ENCODE data around the gene GLA.

The GLA gene

DNA sequence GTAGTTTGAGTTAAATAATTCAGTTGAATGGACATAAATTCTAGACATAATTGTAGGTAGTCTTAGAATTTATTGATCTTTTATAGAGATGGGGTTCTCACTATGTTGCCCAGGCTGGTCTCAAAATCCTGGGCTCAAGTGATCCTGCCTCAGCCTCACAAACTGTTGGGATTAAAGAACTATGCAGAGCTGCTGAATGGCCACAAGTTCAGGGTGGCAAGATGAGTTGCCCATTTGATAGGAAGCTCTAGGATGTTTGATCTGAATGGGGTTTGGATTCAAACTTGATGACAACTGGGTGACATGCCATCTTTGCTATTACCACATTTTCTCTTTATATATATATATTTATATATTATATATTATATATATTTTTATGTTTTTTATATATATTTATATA, 13.4 kb downstream of the GLA start:
- H3K4me3 ChIP-seq (ENCODE audit: low read length): no peak overlapping the region
- H3K4me2 ChIP-seq (ENCODE audit: low read length): no peak overlapping the region
- H3K9me3 ChIP-seq (replicated peaks; ENCODE audit: low read length): no peaks in the 10 kb centered on the region

GRCh38 chrX:101393530-101394305, 14.0 kb downstream of the GLA start:
- no peaks in the 10 kb centered on the region for H3K9me3 ChIP-seq (replicated peaks; ENCODE audit: low read length)
- H3K27me3 ChIP-seq (ENCODE audit: control insufficient read depth, insufficient read depth, low read length): no peaks in the 10 kb centered on the region
- peak overlapping the region; percentile 77 for H3K4me2 ChIP-seq (ENCODE audit: low read length)
- H3K9ac ChIP-seq (ENCODE audit: low read depth, low read length): no peak overlapping the region
- peaks cover 9% of the 10 kb centered on the region for H3K4me1 ChIP-seq (ENCODE audit: control insufficient read depth, insufficient read depth, low read length)
- H3K36me3 ChIP-seq (ENCODE audit: insufficient read depth, low read length): peaks cover 33% of the 10 kb centered on the region
- no peak overlapping the region for H3K4me3 ChIP-seq (ENCODE audit: low read length)

More for the DNA sequence above, 13.4 kb downstream of the GLA start:
- Histone ChIP-seq H3K36me3 (ENCODE audit: insufficient read depth, low read length) (peaks cover 33% of the 10 kb centered on the region), H3K9ac (ENCODE audit: low read depth, low read length) (no peak overlapping the region), H3K27me3 (ENCODE audit: control insufficient read depth, insufficient read depth, low read length) (no peaks in the 10 kb centered on the region), H3K4me1 (ENCODE audit: control insufficient read depth, insufficient read depth, low read length) (peaks cover 9% of the 10 kb centered on the region)

DNA sequence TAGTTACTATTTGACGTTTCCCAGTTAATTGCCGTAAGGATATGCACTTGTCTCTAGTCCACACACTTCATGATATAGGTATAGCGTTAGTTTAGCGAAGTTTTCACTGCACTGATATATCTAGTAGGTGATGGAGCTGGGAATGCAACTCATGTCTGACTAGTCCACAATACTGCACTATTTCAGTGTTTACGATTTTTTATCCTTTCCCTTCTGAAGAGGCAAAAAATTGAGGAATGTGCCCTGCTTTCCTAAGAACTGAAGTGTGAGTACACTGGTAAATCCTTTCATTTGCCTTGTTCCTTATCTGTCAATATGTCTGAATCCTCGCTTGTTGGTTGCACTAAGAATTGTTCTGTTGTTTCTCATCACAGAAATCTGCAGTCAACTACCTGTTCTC, 15.9 kb downstream of the GLA start:
- Histone ChIP-seq H3K4me1 (ENCODE audit: control insufficient read depth, insufficient read depth, low read length) (peaks cover 9% of the 10 kb centered on the region), H3K4me3 (ENCODE audit: low read length) (peak overlapping the region; percentile 77), H3K4me2 (ENCODE audit: low read length) (peak overlapping the region; percentile 77), H3K9ac (ENCODE audit: low read depth, low read length) (peak overlapping the region; percentile 90), H3K9me3 (replicated peaks; ENCODE audit: low read length) (no peaks in the 10 kb centered on the region), H3K36me3 (ENCODE audit: insufficient read depth, low read length) (peaks cover 33% of the 10 kb centered on the region), H3K27me3 (ENCODE audit: control insufficient read depth, insufficient read depth, low read length) (no peaks in the 10 kb centered on the region)

DNA sequence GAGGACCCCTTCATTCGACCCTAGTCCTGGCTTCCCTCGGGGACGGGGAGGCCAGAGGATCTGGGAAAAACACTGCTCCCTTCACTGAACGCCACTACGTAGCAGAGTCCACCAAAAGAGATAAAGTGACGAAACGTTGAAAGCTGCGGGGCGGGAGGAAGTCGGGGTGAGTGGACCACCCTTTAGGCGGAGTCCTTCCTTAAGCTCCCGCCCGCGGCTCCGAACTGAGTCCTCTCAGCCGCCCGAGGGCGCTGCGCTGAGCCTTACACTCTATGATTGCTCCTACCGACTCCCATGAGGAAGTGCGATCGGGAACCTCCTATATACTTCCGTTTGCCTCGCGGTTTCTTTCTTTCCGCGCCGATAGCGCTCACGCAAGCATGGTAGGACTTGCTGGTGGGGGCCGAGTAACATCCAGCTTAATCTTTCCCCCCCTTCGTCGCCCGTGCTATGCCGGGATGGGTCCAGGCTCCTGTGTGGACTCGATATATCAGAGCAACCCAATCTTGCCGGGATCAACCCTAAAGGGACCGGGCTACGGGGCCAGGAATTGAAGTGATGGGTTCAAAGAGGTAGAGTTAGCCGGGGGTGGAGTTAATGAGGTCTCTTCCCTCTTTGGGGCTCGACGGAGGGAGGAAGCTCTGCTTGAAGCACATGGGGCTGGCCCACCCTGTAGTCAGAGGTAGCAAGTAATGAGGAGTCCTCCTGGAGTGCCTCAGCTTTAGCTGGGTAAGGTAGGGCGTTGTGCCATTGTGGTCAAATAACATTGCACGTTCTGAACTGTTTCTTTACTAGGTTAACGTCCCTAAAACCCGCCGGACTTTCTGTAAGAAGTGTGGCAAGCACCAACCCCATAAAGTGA, 16.8 kb downstream of the GLA start, which contains the start of gene RPL36A:
RPL36A (plus strand) TSS at position 348 of the 862 bp plus-strand sequence; CDS start at position 381, 33 bp downstream.
- Histone ChIP-seq H3K4me3 (ENCODE audit: low read length) (peak within 1 kb of the TSS; percentile 77), H3K9me3 (replicated peaks; ENCODE audit: low read length) (no peaks in the 10 kb centered on the region)

DNA sequence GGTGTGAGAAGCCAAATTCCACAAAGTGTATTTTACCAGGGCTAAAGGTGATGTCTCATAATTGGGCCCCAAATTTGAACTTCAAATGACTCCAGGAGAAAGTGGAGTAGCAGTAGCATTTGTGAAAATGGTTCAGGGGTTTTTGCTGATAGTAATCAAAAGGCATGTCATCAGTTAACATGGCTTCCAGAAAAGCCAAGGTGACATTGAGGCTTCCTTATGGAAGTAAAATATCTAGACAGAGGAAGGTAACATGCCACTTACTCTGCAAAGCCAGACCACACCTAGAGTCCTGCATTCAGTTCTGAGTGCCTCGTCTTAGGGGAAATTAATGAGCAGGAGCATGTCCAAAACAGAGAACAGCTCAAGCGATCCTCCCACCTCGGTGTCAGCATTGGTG, 19.1 kb downstream of the GLA start:
- peaks cover 8% of the 10 kb centered on the region for H3K27me3 ChIP-seq (ENCODE audit: control insufficient read depth, insufficient read depth, low read length)
- H3K4me1 ChIP-seq (ENCODE audit: control insufficient read depth, insufficient read depth, low read length): peaks cover 9% of the 10 kb centered on the region
- H3K9me3 ChIP-seq (replicated peaks; ENCODE audit: low read length): no peaks in the 10 kb centered on the region
- peaks cover 17% of the 10 kb centered on the region for H3K36me3 ChIP-seq (ENCODE audit: insufficient read depth, low read length)
- no peak overlapping the region for H3K9ac ChIP-seq (ENCODE audit: low read depth, low read length)
- no peak overlapping the region for H3K4me2 ChIP-seq (ENCODE audit: low read length)
- H3K4me3 ChIP-seq (ENCODE audit: low read length): no peak overlapping the region

More for the DNA sequence above, 16.8 kb downstream of the GLA start, which contains the start of gene RPL36A:
- Histone ChIP-seq H3K27me3 (ENCODE audit: control insufficient read depth, insufficient read depth, low read length) (peaks cover 3% of the 10 kb centered on the region), H3K4me2 (ENCODE audit: low read length) (peak within 1 kb of the TSS; percentile 79), H3K4me1 (ENCODE audit: control insufficient read depth, insufficient read depth, low read length) (peaks cover 9% of the 10 kb centered on the region), H3K9ac (ENCODE audit: low read depth, low read length) (peak within 1 kb of the TSS; percentile 90), H3K36me3 (ENCODE audit: insufficient read depth, low read length) (peaks cover 27% of the 10 kb centered on the region)

DNA sequence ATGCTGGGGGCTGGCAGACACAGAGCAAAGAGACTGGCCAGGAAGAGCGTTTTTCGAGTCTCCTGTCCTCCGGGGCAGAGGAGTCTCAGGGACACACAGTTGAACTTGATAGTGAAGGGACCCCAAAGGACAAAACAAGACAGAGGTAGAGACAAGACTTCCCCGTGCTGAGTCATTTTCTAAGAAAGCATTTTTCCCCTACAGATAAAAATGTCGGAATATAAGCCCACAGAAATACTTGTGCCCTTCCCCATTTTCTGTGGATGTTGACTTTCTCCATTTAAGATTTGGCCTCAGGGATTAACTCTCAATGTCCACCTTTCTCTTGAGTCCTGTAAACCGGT, 21.2 kb downstream of the GLA start:
- H3K4me2 ChIP-seq (ENCODE audit: low read length): no peak overlapping the region
- H3K27me3 ChIP-seq (ENCODE audit: control insufficient read depth, insufficient read depth, low read length): peaks cover 8% of the 10 kb centered on the region
- H3K9ac ChIP-seq (ENCODE audit: low read depth, low read length): no peak overlapping the region
- H3K4me1 ChIP-seq (ENCODE audit: control insufficient read depth, insufficient read depth, low read length): no peaks in the 10 kb centered on the region
- no peaks in the 10 kb centered on the region for H3K9me3 ChIP-seq (replicated peaks; ENCODE audit: low read length)
- H3K4me3 ChIP-seq (ENCODE audit: low read length): no peak overlapping the region
- H3K36me3 ChIP-seq (ENCODE audit: insufficient read depth, low read length): peaks cover under 1% of the 10 kb centered on the region

DNA sequence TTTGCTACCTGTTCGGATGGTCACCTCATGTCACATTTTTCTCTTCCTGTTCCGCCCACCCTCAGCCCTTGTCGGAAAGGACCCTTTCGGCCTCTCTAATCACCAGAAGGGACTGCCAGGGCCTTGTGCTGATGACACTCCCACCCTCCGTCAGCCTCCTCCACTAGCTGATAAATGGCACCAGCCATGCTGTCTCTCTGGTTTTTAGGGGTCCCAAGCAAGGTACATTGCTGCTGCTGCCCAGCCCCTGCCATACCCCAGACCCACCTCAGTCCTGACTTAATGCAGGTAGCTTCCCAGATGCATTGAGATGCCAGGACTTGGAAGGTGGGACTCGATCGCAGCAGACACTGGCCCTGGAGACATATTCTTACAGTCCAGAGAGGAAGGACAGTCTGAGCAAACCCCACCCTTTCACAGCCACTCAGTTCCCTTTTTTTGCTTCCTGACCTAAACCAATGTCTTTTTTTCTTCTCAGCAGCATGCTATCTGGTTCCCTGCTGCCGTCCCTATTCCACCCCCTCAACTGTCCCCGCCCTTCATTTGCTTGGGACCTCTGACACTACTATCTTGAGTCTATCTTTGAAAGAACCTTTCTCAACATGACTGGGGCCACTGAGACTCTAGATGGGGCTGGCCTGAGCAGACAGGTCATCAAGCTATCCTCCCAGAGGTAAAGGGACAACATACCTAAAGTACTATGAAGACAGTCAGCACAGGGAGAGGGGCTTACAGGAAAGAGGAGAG, 21.8 kb downstream of the GLA start, which contains the start of gene BTK:
BTK (minus strand) TSS at position 397 of the 747 bp plus-strand sequence. CDS start 10,907 bp downstream, outside the sequence.
- peaks cover 8% of the 10 kb centered on the region for H3K27me3 ChIP-seq (ENCODE audit: control insufficient read depth, insufficient read depth, low read length)
- H3K9ac ChIP-seq (ENCODE audit: low read depth, low read length): no peak within 1 kb of the TSS
- H3K4me3 ChIP-seq (ENCODE audit: low read length): no peak within 1 kb of the TSS
- no peak within 1 kb of the TSS for H3K4me2 ChIP-seq (ENCODE audit: low read length)
- H3K36me3 ChIP-seq (ENCODE audit: insufficient read depth, low read length): no peaks in the 10 kb centered on the region
- no peaks in the 10 kb centered on the region for H3K9me3 ChIP-seq (replicated peaks; ENCODE audit: low read length)
- no peaks in the 10 kb centered on the region for H3K4me1 ChIP-seq (ENCODE audit: control insufficient read depth, insufficient read depth, low read length)

DNA sequence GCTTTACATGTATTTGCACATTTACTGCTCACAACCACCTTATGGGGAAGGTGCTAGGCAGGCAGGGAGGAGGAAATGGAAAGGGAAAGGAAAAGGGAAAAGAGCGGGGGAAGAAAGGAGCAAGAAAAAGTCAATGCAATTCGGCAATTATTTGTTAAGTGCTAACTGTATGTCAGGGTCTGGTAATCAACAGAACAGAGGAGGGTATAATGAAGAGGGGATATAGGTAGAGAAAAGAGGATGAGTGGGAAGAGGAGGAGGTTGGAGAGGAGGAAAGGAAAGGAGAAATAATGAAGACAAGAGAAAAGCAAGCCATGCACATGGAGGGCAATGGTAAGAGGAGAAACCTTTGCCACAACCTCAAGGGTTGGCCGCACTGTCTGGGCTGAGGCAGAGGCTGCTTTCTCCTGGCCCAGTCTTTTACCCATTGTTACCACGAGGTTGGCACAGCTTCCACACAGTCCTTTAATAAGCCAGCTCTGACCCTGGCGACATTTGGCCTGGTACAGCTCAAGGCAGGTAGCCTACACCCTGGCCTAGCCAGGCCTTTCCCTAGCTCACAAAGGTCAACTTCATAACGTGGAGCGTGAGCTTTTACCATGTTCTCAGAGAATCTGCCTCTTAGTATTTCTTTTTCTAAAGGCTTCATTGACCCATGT, 22.6 kb downstream of the GLA start:
- no peak overlapping the region for H3K4me3 ChIP-seq (ENCODE audit: low read length)
- no peak overlapping the region for H3K9ac ChIP-seq (ENCODE audit: low read depth, low read length)

DNA sequence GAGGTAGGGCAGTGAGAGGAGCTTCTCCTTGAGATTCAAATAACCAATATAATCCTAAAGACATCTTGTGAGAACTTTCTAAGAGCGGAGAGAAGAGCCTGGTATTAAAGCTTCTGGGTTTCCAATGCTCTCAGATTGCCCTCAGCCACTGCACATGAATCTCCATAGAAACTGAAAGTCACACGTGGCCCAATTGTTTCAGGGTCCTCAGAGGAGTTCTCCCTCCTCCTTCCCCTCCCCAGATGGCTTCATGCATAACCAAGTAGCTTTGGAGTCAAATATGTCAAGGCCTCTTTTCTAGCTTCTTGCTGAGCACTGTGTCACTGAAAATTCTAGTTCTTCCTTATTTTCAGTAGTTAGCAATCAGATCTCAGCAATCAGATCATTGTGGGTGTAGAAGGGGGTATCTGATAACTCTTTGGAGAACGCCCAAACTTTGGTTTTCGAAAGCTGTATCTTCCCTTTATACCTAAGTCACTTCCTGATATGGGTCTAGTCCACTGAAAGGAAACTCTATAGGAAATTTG, 24.0 kb downstream of the GLA start:
- no peak overlapping the region for H3K9ac ChIP-seq (ENCODE audit: low read depth, low read length)
- peaks cover 17% of the 10 kb centered on the region for H3K27me3 ChIP-seq (ENCODE audit: control insufficient read depth, insufficient read depth, low read length)
- no peak overlapping the region for H3K4me3 ChIP-seq (ENCODE audit: low read length)
- no peaks in the 10 kb centered on the region for H3K9me3 ChIP-seq (replicated peaks; ENCODE audit: low read length)
- H3K4me2 ChIP-seq (ENCODE audit: low read length): no peak overlapping the region
- no peaks in the 10 kb centered on the region for H3K4me1 ChIP-seq (ENCODE audit: control insufficient read depth, insufficient read depth, low read length)
- H3K36me3 ChIP-seq (ENCODE audit: insufficient read depth, low read length): no peaks in the 10 kb centered on the region

More for the DNA sequence above, 22.6 kb downstream of the GLA start:
- H3K4me1 ChIP-seq (ENCODE audit: control insufficient read depth, insufficient read depth, low read length): no peaks in the 10 kb centered on the region
- H3K4me2 ChIP-seq (ENCODE audit: low read length): no peak overlapping the region
- H3K36me3 ChIP-seq (ENCODE audit: insufficient read depth, low read length): no peaks in the 10 kb centered on the region
- H3K27me3 ChIP-seq (ENCODE audit: control insufficient read depth, insufficient read depth, low read length): peaks cover 8% of the 10 kb centered on the region
- no peaks in the 10 kb centered on the region for H3K9me3 ChIP-seq (replicated peaks; ENCODE audit: low read length)

GRCh38 chrX:101377547-101377946, 30.2 kb downstream of the GLA start:
- H3K4me1 ChIP-seq (ENCODE audit: control insufficient read depth, insufficient read depth, low read length): no peaks in the 10 kb centered on the region
- H3K36me3 ChIP-seq (ENCODE audit: insufficient read depth, low read length): no peaks in the 10 kb centered on the region
- H3K27me3 ChIP-seq (ENCODE audit: control insufficient read depth, insufficient read depth, low read length): peaks cover 26% of the 10 kb centered on the region
- H3K4me3 ChIP-seq (ENCODE audit: low read length): no peak overlapping the region
- no peak overlapping the region for H3K9ac ChIP-seq (ENCODE audit: low read depth, low read length)
- H3K4me2 ChIP-seq (ENCODE audit: low read length): no peak overlapping the region
- no peaks in the 10 kb centered on the region for H3K9me3 ChIP-seq (replicated peaks; ENCODE audit: low read length)

Measured in skeletal muscle satellite cell (primary cell).